ENCODE measurements around the gene ROBO3.

Gene ROBO3

GRCh38 chr11:124878759-124879492 lies 13.7 kb downstream of the ROBO3 start:
- Histone ChIP-seq H3K4me3 (ENCODE audit: control insufficient read depth in 1 of 7, extremely low read depth in 1 of 7, insufficient read depth in 4 of 7, low read depth in 2 of 7, low read length in 6 of 7) (no peak overlapping the region), H3K4me1 (ENCODE audit: control extremely low read depth in 1 of 4, control insufficient read depth in 4 of 4, insufficient read depth in 4 of 4, low read length in 3 of 4) (peaks cover 0 to 55% (median 42%) of the 10 kb centered on the region in 4 experiments), H3K36me3 (ENCODE audit: control insufficient read depth in 4 of 4, insufficient read depth in 4 of 4, low read length in 3 of 4) (peaks cover 0 to 11% (median 5%) of the 10 kb centered on the region in 4 experiments), H3K9me3 (ENCODE audit: control extremely low read depth in 1 of 5, control insufficient read depth in 4 of 5, insufficient read depth in 2 of 5, low read depth in 1 of 5, low read length in 4 of 5) (no peaks in the 10 kb centered on the region), H3K27ac (ENCODE audit: insufficient read depth in 1 of 2, low read depth in 1 of 2, low read length in 2 of 2, poor library complexity in 1 of 2, severe bottlenecking in 2 of 2) (no peak overlapping the region), H3K27me3 (replicated peaks in 2 of 5; ENCODE audit: control insufficient read depth in 4 of 5, insufficient read depth in 5 of 5, low read length in 4 of 5) (peaks cover 0 to 16% (median 12%) of the 10 kb centered on the region in 5 experiments)
- CTCF ChIA-PET: interaction anchor here (1.0 to 5.4 kb wide), 6 partner anchors 8 to 42 kb away, joined by 3 to 39 read pairs (median 6); no protein-coding TSS in a partner anchor
- POLR2A ChIA-PET: interaction anchor here (1.1 kb wide), 1 partner anchor 181 kb away, joined by 3 read pairs; no protein-coding TSS in a partner anchor
- DNase-seq: no peak
- 95% methylated on average over 9 of the region's 11 CpGs for WGBS (ENCODE audit: insufficient coverage)

DNA sequence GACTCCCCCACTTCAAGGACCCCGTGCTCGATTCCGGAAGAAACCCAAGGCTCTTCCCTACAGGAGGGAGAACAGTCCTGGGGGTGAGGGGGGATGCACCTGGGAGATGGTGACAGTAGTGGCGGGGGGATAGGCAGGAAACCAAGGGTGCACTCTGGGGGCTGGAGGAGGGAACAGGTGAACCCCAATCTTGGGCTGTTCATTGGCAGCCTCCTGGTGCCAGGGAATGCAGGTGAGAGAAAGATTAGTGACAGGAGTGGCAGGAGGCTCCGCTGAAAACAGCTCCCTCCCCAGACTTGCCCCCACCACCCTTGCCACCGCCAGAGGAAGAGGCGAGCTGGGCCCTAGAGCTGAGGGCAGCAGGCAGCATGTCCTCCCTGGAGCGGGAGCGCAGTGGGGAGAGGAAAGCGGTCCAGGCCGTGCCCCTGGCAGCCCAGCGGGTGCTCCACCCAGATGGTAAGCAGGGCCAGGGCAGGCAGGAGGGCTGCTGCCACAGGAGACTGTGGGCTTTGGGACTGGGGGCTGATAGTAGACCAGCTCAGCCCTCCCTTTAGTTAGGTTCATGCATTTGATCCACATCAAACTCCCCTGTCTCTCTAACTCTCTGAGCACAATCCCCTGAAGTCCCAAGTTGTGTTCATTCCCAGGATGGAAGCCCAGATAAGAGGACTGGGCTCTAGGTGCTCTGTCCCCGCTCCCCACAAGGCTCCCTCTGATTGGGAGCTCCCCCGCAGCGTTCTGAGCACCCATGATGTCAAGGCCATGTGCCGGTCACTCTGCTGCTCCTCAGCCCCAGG lies 14.5 kb downstream of the ROBO3 start:
- Histone ChIP-seq H3K27me3 (replicated peaks in 2 of 5; ENCODE audit: control insufficient read depth in 4 of 5, insufficient read depth in 5 of 5, low read length in 4 of 5) (peaks cover 0 to 11% (median 9%) of the 10 kb centered on the region in 5 experiments), H3K36me3 (ENCODE audit: control insufficient read depth in 4 of 4, insufficient read depth in 4 of 4, low read length in 3 of 4) (peaks cover 2 to 19% (median 8%) of the 10 kb centered on the region in 4 experiments), H3K27ac (ENCODE audit: insufficient read depth in 1 of 2, low read depth in 1 of 2, low read length in 2 of 2, poor library complexity in 1 of 2, severe bottlenecking in 2 of 2) (no peak overlapping the region), H3K4me3 (ENCODE audit: control insufficient read depth in 1 of 7, extremely low read depth in 1 of 7, insufficient read depth in 4 of 7, low read depth in 2 of 7, low read length in 6 of 7) (peak overlapping the region in 2 of 7 experiments; percentile 16 to 20), H3K9me3 (ENCODE audit: control extremely low read depth in 1 of 5, control insufficient read depth in 4 of 5, insufficient read depth in 2 of 5, low read depth in 1 of 5, low read length in 4 of 5) (no peaks in the 10 kb centered on the region), H3K4me1 (ENCODE audit: control extremely low read depth in 1 of 4, control insufficient read depth in 4 of 4, insufficient read depth in 4 of 4, low read length in 3 of 4) (peaks cover 0 to 55% (median 42%) of the 10 kb centered on the region in 4 experiments)
- POLR2A ChIA-PET: no interaction called here
- DNase-seq: no peak
- CTCF ChIA-PET: interaction anchor here (1.0 to 5.4 kb wide), 3 partner anchors 9 to 14 kb away, joined by 3 to 39 read pairs (median 5); no protein-coding TSS in a partner anchor
- 84% methylated on average over 5 of the region's 16 CpGs for whole genome bisulfite sequencing (ENCODE audit: insufficient coverage)

DNA sequence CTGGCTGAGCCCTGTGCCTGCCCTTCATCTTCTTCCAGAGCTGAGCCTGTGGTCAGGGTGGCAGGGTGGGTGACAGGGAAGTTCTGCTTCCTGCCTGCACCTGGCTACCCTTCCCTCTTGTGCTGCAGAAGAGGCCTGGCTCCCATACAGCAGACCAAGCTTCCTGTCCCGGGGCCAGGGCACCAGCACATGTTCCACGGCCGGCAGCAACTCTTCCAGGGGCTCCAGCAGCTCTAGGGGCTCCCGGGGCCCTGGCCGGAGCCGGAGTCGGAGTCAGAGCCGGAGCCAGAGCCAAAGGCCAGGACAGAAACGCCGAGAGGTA lies 15.0 kb downstream of the ROBO3 start:
- Histone ChIP-seq H3K9me3 (ENCODE audit: control extremely low read depth in 1 of 5, control insufficient read depth in 4 of 5, insufficient read depth in 2 of 5, low read depth in 1 of 5, low read length in 4 of 5) (no peaks in the 10 kb centered on the region), H3K4me3 (ENCODE audit: control insufficient read depth in 1 of 7, extremely low read depth in 1 of 7, insufficient read depth in 4 of 7, low read depth in 2 of 7, low read length in 6 of 7) (peak overlapping the region in 2 of 7 experiments; percentile 16 to 20), H3K36me3 (ENCODE audit: control insufficient read depth in 4 of 4, insufficient read depth in 4 of 4, low read length in 3 of 4) (peaks cover 2 to 24% (median 8%) of the 10 kb centered on the region in 4 experiments), H3K27me3 (replicated peaks in 2 of 5; ENCODE audit: control insufficient read depth in 4 of 5, insufficient read depth in 5 of 5, low read length in 4 of 5) (peaks cover 0 to 8% (median 4%) of the 10 kb centered on the region in 5 experiments), H3K4me1 (ENCODE audit: control extremely low read depth in 1 of 4, control insufficient read depth in 4 of 4, insufficient read depth in 4 of 4, low read length in 3 of 4) (peaks cover 0 to 55% (median 42%) of the 10 kb centered on the region in 4 experiments), H3K27ac (ENCODE audit: insufficient read depth in 1 of 2, low read depth in 1 of 2, low read length in 2 of 2, poor library complexity in 1 of 2, severe bottlenecking in 2 of 2) (no peak overlapping the region)
- CTCF ChIA-PET: interaction anchor here (0.9 to 5.4 kb wide), 4 partner anchors 9 to 21 kb away, joined by 3 to 39 read pairs (median 4); no protein-coding TSS in a partner anchor
- DNase-seq: peak in 2 of 3 donors; percentile 34 to 49
- 43% methylated on average over 10 of the region's 10 CpGs for WGBS (ENCODE audit: insufficient coverage)
- POLR2A ChIA-PET: no interaction called here

- H3K36me3 ChIP-seq (ENCODE audit: control insufficient read depth in 4 of 4, insufficient read depth in 4 of 4, low read length in 3 of 4): peaks cover 3 to 28% (median 8%) of the 10 kb centered on the region in 4 experiments
- no peaks in the 10 kb centered on the region for H3K9me3 ChIP-seq (ENCODE audit: control extremely low read depth in 1 of 5, control insufficient read depth in 4 of 5, insufficient read depth in 2 of 5, low read depth in 1 of 5, low read length in 4 of 5)
- H3K4me3 ChIP-seq (ENCODE audit: control insufficient read depth in 1 of 7, extremely low read depth in 1 of 7, insufficient read depth in 4 of 7, low read depth in 2 of 7, low read length in 6 of 7): no peak overlapping the region
- CTCF ChIA-PET: interaction anchor here (0.9 to 5.4 kb wide), 3 partner anchors 12 to 21 kb away, joined by 3 to 39 read pairs (median 11); no protein-coding TSS in a partner anchor
- POLR2A ChIA-PET: no interaction called here
- no peak overlapping the region for H3K27ac ChIP-seq (ENCODE audit: insufficient read depth in 1 of 2, low read depth in 1 of 2, low read length in 2 of 2, poor library complexity in 1 of 2, severe bottlenecking in 2 of 2)
- DNase-seq: no peak
- peaks cover 0 to under 1% (median 0%) of the 10 kb centered on the region in 5 experiments for H3K27me3 ChIP-seq (replicated peaks in 2 of 5; ENCODE audit: control insufficient read depth in 4 of 5, insufficient read depth in 5 of 5, low read length in 4 of 5)
- 92% methylated on average over 2 of the region's 3 CpGs for WGBS (ENCODE audit: insufficient coverage)
- H3K4me1 ChIP-seq (ENCODE audit: control extremely low read depth in 1 of 4, control insufficient read depth in 4 of 4, insufficient read depth in 4 of 4, low read length in 3 of 4): peaks cover 0 to 50% (median 36%) of the 10 kb centered on the region in 4 experiments
Measured at GRCh38 chr11:124880958-124881357, 15.7 kb downstream of the ROBO3 start.

DNA sequence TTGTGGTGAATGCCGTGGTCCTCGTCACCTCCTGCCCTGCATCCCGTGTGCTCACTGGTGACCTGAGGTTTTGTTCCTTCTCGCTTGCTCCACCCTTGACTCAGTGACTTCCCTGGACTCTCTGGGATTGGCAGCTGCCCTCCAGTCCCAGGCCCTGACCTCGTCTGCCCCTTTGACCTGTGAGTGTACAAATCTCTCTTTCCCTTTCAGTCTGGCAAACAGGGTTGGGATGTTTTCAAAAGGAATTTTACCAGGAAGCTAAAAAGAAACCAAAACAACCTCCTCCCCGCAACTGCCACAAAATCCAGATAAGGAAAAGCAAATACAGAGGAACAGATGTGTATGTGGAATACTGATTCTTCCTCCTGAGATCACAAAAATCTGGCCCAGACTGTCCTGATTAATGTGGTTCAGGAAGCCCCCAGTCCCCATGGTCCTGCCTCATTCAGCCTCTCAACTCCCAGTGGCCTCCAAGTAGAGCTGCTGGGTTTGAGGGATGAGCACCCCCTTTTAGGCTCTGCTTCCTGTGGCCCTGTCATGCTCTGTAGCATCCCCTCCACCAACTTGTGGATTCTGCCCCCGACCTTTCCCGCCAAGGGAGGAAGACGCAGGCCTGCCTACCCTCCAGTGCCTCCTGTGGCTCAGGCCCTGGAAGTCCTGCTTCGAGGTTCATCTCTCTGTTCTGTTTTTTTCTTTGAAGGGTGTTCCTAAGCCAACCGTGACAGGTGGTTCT lies 17.3 kb downstream of the ROBO3 start:
- no peak overlapping the region for H3K4me3 ChIP-seq (ENCODE audit: control insufficient read depth in 1 of 7, extremely low read depth in 1 of 7, insufficient read depth in 4 of 7, low read depth in 2 of 7, low read length in 6 of 7)
- no peak for DNase-seq
- H3K9me3 ChIP-seq (ENCODE audit: control extremely low read depth in 1 of 5, control insufficient read depth in 4 of 5, insufficient read depth in 2 of 5, low read depth in 1 of 5, low read length in 4 of 5): no peaks in the 10 kb centered on the region
- H3K4me1 ChIP-seq (ENCODE audit: control extremely low read depth in 1 of 4, control insufficient read depth in 4 of 4, insufficient read depth in 4 of 4, low read length in 3 of 4): peaks cover 0 to 38% (median 25%) of the 10 kb centered on the region in 4 experiments
- no peaks in the 10 kb centered on the region for H3K27me3 ChIP-seq (replicated peaks in 2 of 5; ENCODE audit: control insufficient read depth in 4 of 5, insufficient read depth in 5 of 5, low read length in 4 of 5)
- CTCF ChIA-PET: interaction anchor here (1.5 to 5.4 kb wide), 3 partner anchors 10 to 59 kb away, joined by 3 to 39 read pairs (median 11); no protein-coding TSS in a partner anchor
- POLR2A ChIA-PET: no interaction called here
- 89% methylated on average over 10 of the region's 11 CpGs for WGBS (ENCODE audit: insufficient coverage)
- H3K36me3 ChIP-seq (ENCODE audit: control insufficient read depth in 4 of 4, insufficient read depth in 4 of 4, low read length in 3 of 4): peaks cover 3 to 39% (median 10%) of the 10 kb centered on the region in 4 experiments
- H3K27ac ChIP-seq (ENCODE audit: insufficient read depth in 1 of 2, low read depth in 1 of 2, low read length in 2 of 2, poor library complexity in 1 of 2, severe bottlenecking in 2 of 2): no peak overlapping the region

DNA sequence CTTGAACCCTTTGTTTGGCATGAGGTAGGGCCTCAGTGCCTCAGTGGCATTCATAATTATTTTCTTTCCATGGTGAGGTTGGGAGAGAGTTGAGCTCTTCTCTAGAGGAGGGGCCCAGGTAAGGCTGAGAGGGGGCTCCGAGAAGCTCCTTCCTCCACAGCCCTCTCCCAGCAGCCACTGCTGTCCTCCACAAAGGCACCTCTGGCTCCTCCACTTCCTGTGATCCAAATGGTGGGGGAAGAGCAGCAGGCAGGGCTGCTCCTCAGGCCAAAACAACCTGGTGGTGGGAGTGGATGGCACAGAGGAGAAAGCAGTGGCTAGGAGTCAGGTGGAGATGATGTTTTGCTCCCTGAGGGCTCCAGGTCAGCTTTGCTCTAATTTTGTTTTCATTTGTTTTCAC lies 19.1 kb downstream of the ROBO3 start:
- POLR2A ChIA-PET: no interaction called here
- H3K36me3 ChIP-seq (ENCODE audit: control insufficient read depth in 4 of 4, insufficient read depth in 4 of 4, low read length in 3 of 4): peaks cover 3 to 45% (median 16%) of the 10 kb centered on the region in 4 experiments
- CTCF ChIA-PET: interaction anchor here (1.1 to 1.5 kb wide), 4 partner anchors 8 to 57 kb away, joined by 3 read pairs; partner anchors contain the start of gene ROBO4
- H3K27ac ChIP-seq (ENCODE audit: insufficient read depth in 1 of 2, low read depth in 1 of 2, low read length in 2 of 2, poor library complexity in 1 of 2, severe bottlenecking in 2 of 2): no peak overlapping the region
- no peaks in the 10 kb centered on the region for H3K27me3 ChIP-seq (replicated peaks in 2 of 5; ENCODE audit: control insufficient read depth in 4 of 5, insufficient read depth in 5 of 5, low read length in 4 of 5)
- no peaks in the 10 kb centered on the region for H3K9me3 ChIP-seq (ENCODE audit: control extremely low read depth in 1 of 5, control insufficient read depth in 4 of 5, insufficient read depth in 2 of 5, low read depth in 1 of 5, low read length in 4 of 5)
- no peak for DNase-seq
- WGBS (ENCODE audit: insufficient coverage): no CpG with 5 or more reads among the region's 1 CpG
- H3K4me1 ChIP-seq (ENCODE audit: control extremely low read depth in 1 of 4, control insufficient read depth in 4 of 4, insufficient read depth in 4 of 4, low read length in 3 of 4): peaks cover 0 to 20% (median 17%) of the 10 kb centered on the region in 4 experiments
- no peak overlapping the region for H3K4me3 ChIP-seq (ENCODE audit: control insufficient read depth in 1 of 7, extremely low read depth in 1 of 7, insufficient read depth in 4 of 7, low read depth in 2 of 7, low read length in 6 of 7)
